ELR (cell line): Measurements from ENCODE around the gene HOOK2.
"Not testable (repeated sequence)": the region's sequence is repeated elsewhere in the genome, so short reads cannot be mapped to it uniquely, and the experiment has no call there.

Experiments
- DNase-seq: peaks from one replicate; pipeline ENCODE4 v3.0.0-alpha.2; 2015; ENCODE audit warnings: low read depth

The HOOK2 gene

GRCh38 chr19:12721656-12722565 is 53.4 kb downstream of the HOOK2 start:
- peak; percentile 82 for DNase-seq

- DNase-seq, result peak; percentile 44
Measured at GRCh38 chr19:12720851-12721655, 54.3 kb downstream of the HOOK2 start.

- no peak for DNase-seq
Measured at GRCh38 chr19:12720296-12720695, 55.1 kb downstream of the HOOK2 start.

- no peak for DNase-seq
Measured at GRCh38 chr19:12715929-12716328, 59.4 kb downstream of the HOOK2 start.

GRCh38 chr19:12715102-12715501 is 60.2 kb downstream of the HOOK2 start:
- no peak for DNase-seq

- not testable (repeated sequence) for DNase-seq
Measured at GRCh38 chr19:12713304-12713703, 62.0 kb downstream of the HOOK2 start.
